SK-N-SH (cell line): ENCODE results near the gene KAT5. TPM values are rescaled to one million over a fixed set of nuclear protein-coding genes. Genes with fewer than 3 reads are reported as not detected.
"Not testable (repeated sequence)": the region's sequence is repeated elsewhere in the genome, so short reads cannot be mapped to it uniquely, and the experiment has no call there.

Source experiments
- CTCF ChIA-PET: fragments of 300-600, 350-600 bp; formaldehyde crosslinking; extraction: SDS; loops from one replicate; lab custom pipeline; 2021; lab: Yijun Ruan, JAX
- POLR2A ChIA-PET: fragments of 350-600 bp; sonication (Branson Sonifier 250); formaldehyde crosslinking; extraction: SDS; loops from one replicate; lab custom pipeline; 2020; ENCODE audit warnings: antibody characterized with exemption, inconsistent platforms; lab: Yijun Ruan, JAX
- DNase-seq: peaks from one replicate; pipeline ENCODE4 v3.0.0; 2012
- H2AFZ ChIP-seq: fragments of 200-600 bp; sonication (generic); 2 replicates; pipeline ENCODE4 v1.8.1; 2016; ENCODE audit warnings: antibody characterized with exemption, mild to moderate bottlenecking, low read depth
- H3F3A ChIP-seq: fragments of 200-600 bp; sonication (generic); replicated peaks from 2 replicates; pipeline ENCODE3; 2016; ENCODE audit warnings: antibody characterized with exemption, mild to moderate bottlenecking; ENCODE audit not compliant: insufficient read depth
- H3K27ac ChIP-seq, 2 experiments: fragments of 200-500 bp in 1 of 2; fragments of 200-600 bp in 1 of 2; sonication (Bioruptor generic) in 1 of 2; sonication (generic), shearing (Covaris generic) in 1 of 2; 2 replicates each; pipeline versions ENCODE4 v1.5.1 to v1.6.1; 2014 to 2016; ENCODE audit warnings: low read depth in 2 of 2, inconsistent platforms in 1 of 2, low read length in 1 of 2, mild to moderate bottlenecking in 1 of 2, mixed read lengths in 1 of 2
- H3K27me3 ChIP-seq: fragments of 200-600 bp; sonication (generic), shearing (Covaris generic); 2 replicates; pipeline ENCODE4 v1.6.1; 2016; ENCODE audit warnings: mixed run types; ENCODE audit not compliant: insufficient read depth
- H3K36me3 ChIP-seq, 2 experiments: fragments of 200-500 bp in 1 of 2; fragments of 200-600 bp in 1 of 2; sonication (Bioruptor generic) in 1 of 2; sonication (generic) in 1 of 2; replicated peaks in 1 of 2; 2 replicates each; pipeline versions ENCODE3 to v1.5.1; 2014 to 2016; ENCODE audit warnings: low read length in 1 of 2, mild to moderate bottlenecking in 1 of 2; ENCODE audit not compliant: insufficient read depth in 2 of 2, control insufficient read depth in 1 of 2
- H3K4me1 ChIP-seq, 2 experiments: fragments of 200-500 bp in 1 of 2; fragments of 200-600 bp in 1 of 2; sonication (Bioruptor generic) in 1 of 2; sonication (generic), shearing (Covaris generic) in 1 of 2; 2 replicates each; pipeline versions ENCODE4 v1.5.1 to v1.6.1; 2014 to 2016; ENCODE audit warnings: low read depth in 1 of 2, low read length in 1 of 2, mixed run types in 1 of 2; ENCODE audit not compliant: insufficient read depth in 2 of 2, control insufficient read depth in 1 of 2
- H3K4me2 ChIP-seq: fragments of 200-600 bp; sonication (generic), shearing (Covaris generic); 2 replicates; pipeline ENCODE4 v1.6.1; 2017; ENCODE audit warnings: mixed run types
- H3K4me3 ChIP-seq, 2 experiments: fragments of 200-500 bp in 1 of 2; fragments of 200-600 bp in 1 of 2; sonication (Bioruptor generic) in 1 of 2; sonication (generic), shearing (Covaris generic) in 1 of 2; 2 replicates each; pipeline versions ENCODE4 v1.5.1 to v1.8.1; 2014 to 2016; ENCODE audit warnings: low read depth in 2 of 2, inconsistent platforms in 1 of 2, low read length in 1 of 2, mild to moderate bottlenecking in 1 of 2, mixed read lengths in 1 of 2, moderate library complexity in 1 of 2
- H3K79me2 ChIP-seq: fragments of 200-600 bp; sonication (generic); 2 replicates; pipeline ENCODE4 v1.8.1; 2017; ENCODE audit warnings: mild to moderate bottlenecking; ENCODE audit not compliant: insufficient read depth
- H3K9ac ChIP-seq: fragments of 200-600 bp; sonication (generic); 2 replicates; pipeline ENCODE4 v1.6.1; 2017; ENCODE audit warnings: mixed run types
- H3K9me2 ChIP-seq: fragments of 200-600 bp; sonication (generic); 2 replicates; pipeline ENCODE4 v1.6.1; 2017; ENCODE audit warnings: mixed run types
- H3K9me3 ChIP-seq: fragments of 200-600 bp; sonication (generic); 2 replicates; pipeline ENCODE4 v1.6.1; 2017; ENCODE audit warnings: mixed run types, mild to moderate bottlenecking, moderate library complexity
- H4K20me1 ChIP-seq: fragments of 200-600 bp; sonication (generic); 2 replicates; pipeline ENCODE4 v1.6.1; 2017; ENCODE audit warnings: mild to moderate bottlenecking, mixed run types; ENCODE audit not compliant: insufficient read depth
- CHD2 ChIP-seq: fragments of 150-350 bp; IDR thresholded peaks from 2 replicates; pipeline ENCODE4 v1.6.1; 2018; ENCODE audit warnings: low read length; ENCODE audit not compliant: partially characterized antibody
- ELF1 ChIP-seq: IDR thresholded peaks from 2 replicates; pipeline ENCODE4 v1.4.0; 2012
- EZH2phosphoT487 ChIP-seq: fragments of 200-600 bp; sonication (generic); IDR thresholded peaks from 2 replicates; pipeline ENCODE4 v1.6.1; 2017; ENCODE audit warnings: low read depth, mixed run types, mild to moderate bottlenecking, antibody characterized with exemption, moderate library complexity, borderline replicate concordance
- FOSL2 ChIP-seq: IDR thresholded peaks from 2 replicates; pipeline ENCODE4 v1.4.0; 2012; ENCODE audit warnings: low read depth, mild to moderate bottlenecking, moderate library complexity, borderline replicate concordance
- FOXM1 ChIP-seq: IDR thresholded peaks from 2 replicates; pipeline ENCODE4 v1.4.0; 2012; ENCODE audit warnings: low read depth, mild to moderate bottlenecking
- GATA2 ChIP-seq: sonication (generic); formaldehyde crosslinking; IDR thresholded peaks from 2 replicates; pipeline ENCODE4 v1.5.0; 2020; ENCODE audit warnings: mild to moderate bottlenecking, missing genetic modification reagents
- JUND ChIP-seq: IDR thresholded peaks from 2 replicates; pipeline ENCODE4 v1.4.0; 2012
- NRF1 ChIP-seq: IDR thresholded peaks from 2 replicates; pipeline ENCODE4 v1.6.1; 2012; ENCODE audit warnings: low read depth, mild to moderate bottlenecking, low read length
- RCOR1 ChIP-seq: fragments of 150-350 bp; IDR thresholded peaks from 2 replicates; pipeline ENCODE4 v1.6.1; 2017; ENCODE audit warnings: antibody characterized with exemption, low read length
- RFX5 ChIP-seq: IDR thresholded peaks from 2 replicates; pipeline ENCODE4 v1.6.1; 2012; ENCODE audit warnings: mild to moderate bottlenecking, improper control_type of control experiment, low read length
- SIN3A ChIP-seq: IDR thresholded peaks from 2 replicates; pipeline ENCODE4 v1.6.1; 2012; ENCODE audit warnings: low read depth, mild to moderate bottlenecking, low read length, moderate library complexity, borderline replicate concordance
- SMC3 ChIP-seq: IDR thresholded peaks from 2 replicates; pipeline ENCODE4 v1.6.1; 2012; ENCODE audit warnings: low read depth, low read length, improper control_type of control experiment
- TAF1 ChIP-seq: IDR thresholded peaks from 2 replicates; pipeline ENCODE4 v1.6.1; 2012; ENCODE audit warnings: low read depth, mild to moderate bottlenecking, low read length, moderate library complexity, borderline replicate concordance
- TCF12 ChIP-seq: IDR thresholded peaks from 2 replicates; pipeline ENCODE4 v1.4.0; 2012
- USF2 ChIP-seq: fragments of 150-350 bp; IDR thresholded peaks from 2 replicates; pipeline ENCODE4 v1.6.1; 2017; ENCODE audit warnings: antibody characterized with exemption, low read length, low read depth, borderline replicate concordance
- WGBS: methylation state at CpG from one replicate; pipeline ENCODE4 v1.1.6; 2017; ENCODE audit warnings: low lambda C conversion rate; 5-methylcytosine and 5-hydroxymethylcytosine counted together
- polyA plus RNA-seq, 3 experiments: library from polyadenylated mRNA; depleted of rRNA; stranded (reverse); fragments of >200 nt; gene quantifications; 2 replicates each; pipeline ENCODE4 v1.2.3, GENCODE V29; 2012
- TF ChIP-seq, protein P1 (sequence below): IDR thresholded peaks from 2 replicates; pipeline ENCODE4 v1.4.0; 2012; ENCODE audit warnings: low read depth, borderline replicate concordance
- TF ChIP-seq, protein P2 (sequence below): IDR thresholded peaks from 2 replicates; pipeline ENCODE4 v1.4.0; 2012; ENCODE audit warnings: low read depth
- TF ChIP-seq, protein P3 (sequence below): IDR thresholded peaks from 2 replicates; pipeline ENCODE4 v1.6.1; 2012; ENCODE audit warnings: mild to moderate bottlenecking, low read depth, low read length, moderate library complexity

The KAT5 gene
- polyA plus RNA-seq, 1 of the 3 experiments (the other 2 are of a cell fraction) = 51.9 TPM

DNA sequence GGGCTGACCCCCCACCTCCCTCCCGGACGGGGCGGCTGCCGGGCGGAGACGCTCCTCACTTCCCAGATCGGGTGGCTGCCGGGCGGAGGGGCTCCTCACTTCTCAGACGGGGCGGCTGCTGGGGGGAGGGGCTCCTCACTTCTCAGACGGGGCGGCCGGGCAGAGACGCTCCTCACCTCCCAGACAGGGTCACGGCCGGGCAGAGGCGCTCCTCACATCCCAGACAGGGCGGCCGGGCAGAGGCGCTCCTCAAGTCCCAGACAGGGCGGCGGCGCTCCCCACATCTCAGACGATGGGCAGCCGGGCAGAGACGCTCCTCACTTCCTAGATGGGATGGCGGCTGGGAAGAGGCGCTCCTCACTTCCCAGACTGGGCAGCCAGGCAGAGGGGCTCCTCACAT lies 50.8 kb downstream of the KAT5 start:
- H3K27ac ChIP-seq, CTCF ChIA-PET, H3K9me3 ChIP-seq, H4K20me1 ChIP-seq, H3F3A ChIP-seq, H3K4me1 ChIP-seq, H3K4me3 ChIP-seq, H2AFZ ChIP-seq, POLR2A ChIA-PET, H3K9ac ChIP-seq, H3K36me3 ChIP-seq, H3K9me2 ChIP-seq, H3K4me2 ChIP-seq, H3K27me3 ChIP-seq, DNase-seq, H3K79me2 ChIP-seq: not testable (repeated sequence)
- WGBS = 84% methylated on average over 24 of the region's 29 CpGs

DNA sequence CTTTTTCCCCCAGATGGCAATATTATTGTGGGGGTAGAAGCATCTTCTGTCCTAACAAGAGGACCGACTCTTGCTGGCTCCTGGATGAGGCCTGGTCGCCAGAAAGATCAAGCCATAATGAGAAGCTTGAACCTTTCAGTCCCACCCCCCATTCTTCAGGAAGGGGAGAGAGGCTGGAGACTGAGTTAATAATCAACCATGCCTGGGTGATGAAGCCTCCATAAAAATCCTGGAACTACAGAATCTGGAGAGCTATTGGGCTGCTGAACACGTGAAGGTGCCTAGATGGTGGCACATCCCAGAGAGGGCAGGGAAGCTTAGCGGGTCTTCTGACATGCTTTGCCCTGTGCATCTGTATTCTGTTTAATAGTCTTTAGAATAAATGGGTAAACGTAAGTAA lies 52.4 kb downstream of the KAT5 start:
- no peak for DNase-seq
- ChIA-PET POLR2A (no interaction called here), CTCF (interaction anchor here (0.9 to 4.4 kb wide), 5 partner anchors 10 to 53 kb away, joined by 3 to 25 read pairs (median 4); partner anchors contain the start of gene KAT5)
- no peaks in the 10 kb centered on the region for H3K9me2 ChIP-seq
- no peaks in the 10 kb centered on the region for H3K9me3 ChIP-seq
- no peaks in the 10 kb centered on the region for H3K79me2 ChIP-seq
- 48% methylated on average over 5 of the region's 5 CpGs for WGBS
- no peaks in the 10 kb centered on the region for H3K36me3 ChIP-seq
- no peak overlapping the region for H3K4me2 ChIP-seq
- no peak overlapping the region for H2AFZ ChIP-seq
- TF ChIP-seq SIN3A = no peak
- TF ChIP-seq GATA2 (CRISPR knock-in tag) = no peak
- TF ChIP-seq, protein P1, sequence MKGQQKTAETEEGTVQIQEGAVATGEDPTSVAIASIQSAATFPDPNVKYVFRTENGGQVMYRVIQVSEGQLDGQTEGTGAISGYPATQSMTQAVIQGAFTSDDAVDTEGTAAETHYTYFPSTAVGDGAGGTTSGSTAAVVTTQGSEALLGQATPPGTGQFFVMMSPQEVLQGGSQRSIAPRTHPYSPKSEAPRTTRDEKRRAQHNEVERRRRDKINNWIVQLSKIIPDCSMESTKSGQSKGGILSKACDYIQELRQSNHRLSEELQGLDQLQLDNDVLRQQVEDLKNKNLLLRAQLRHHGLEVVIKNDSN = no peak
- no peak for TF ChIP-seq TAF1
- TF ChIP-seq FOSL2 = no peak
- TF ChIP-seq TCF12 = no peak
- TF ChIP-seq JUND = no peak
- TF ChIP-seq RFX5 = no peak
- TF ChIP-seq CHD2 = no peak
- no peak for TF ChIP-seq ELF1
- TF ChIP-seq, protein P2, sequence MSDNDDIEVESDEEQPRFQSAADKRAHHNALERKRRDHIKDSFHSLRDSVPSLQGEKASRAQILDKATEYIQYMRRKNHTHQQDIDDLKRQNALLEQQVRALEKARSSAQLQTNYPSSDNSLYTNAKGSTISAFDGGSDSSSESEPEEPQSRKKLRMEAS = no peak
- TF ChIP-seq, protein P3, sequence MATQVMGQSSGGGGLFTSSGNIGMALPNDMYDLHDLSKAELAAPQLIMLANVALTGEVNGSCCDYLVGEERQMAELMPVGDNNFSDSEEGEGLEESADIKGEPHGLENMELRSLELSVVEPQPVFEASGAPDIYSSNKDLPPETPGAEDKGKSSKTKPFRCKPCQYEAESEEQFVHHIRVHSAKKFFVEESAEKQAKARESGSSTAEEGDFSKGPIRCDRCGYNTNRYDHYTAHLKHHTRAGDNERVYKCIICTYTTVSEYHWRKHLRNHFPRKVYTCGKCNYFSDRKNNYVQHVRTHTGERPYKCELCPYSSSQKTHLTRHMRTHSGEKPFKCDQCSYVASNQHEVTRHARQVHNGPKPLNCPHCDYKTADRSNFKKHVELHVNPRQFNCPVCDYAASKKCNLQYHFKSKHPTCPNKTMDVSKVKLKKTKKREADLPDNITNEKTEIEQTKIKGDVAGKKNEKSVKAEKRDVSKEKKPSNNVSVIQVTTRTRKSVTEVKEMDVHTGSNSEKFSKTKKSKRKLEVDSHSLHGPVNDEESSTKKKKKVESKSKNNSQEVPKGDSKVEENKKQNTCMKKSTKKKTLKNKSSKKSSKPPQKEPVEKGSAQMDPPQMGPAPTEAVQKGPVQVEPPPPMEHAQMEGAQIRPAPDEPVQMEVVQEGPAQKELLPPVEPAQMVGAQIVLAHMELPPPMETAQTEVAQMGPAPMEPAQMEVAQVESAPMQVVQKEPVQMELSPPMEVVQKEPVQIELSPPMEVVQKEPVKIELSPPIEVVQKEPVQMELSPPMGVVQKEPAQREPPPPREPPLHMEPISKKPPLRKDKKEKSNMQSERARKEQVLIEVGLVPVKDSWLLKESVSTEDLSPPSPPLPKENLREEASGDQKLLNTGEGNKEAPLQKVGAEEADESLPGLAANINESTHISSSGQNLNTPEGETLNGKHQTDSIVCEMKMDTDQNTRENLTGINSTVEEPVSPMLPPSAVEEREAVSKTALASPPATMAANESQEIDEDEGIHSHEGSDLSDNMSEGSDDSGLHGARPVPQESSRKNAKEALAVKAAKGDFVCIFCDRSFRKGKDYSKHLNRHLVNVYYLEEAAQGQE = no peak
- TF ChIP-seq EZH2phosphoT487 = no peak
- no peak for TF ChIP-seq SMC3
- TF ChIP-seq RCOR1 = no peak
- no peak for TF ChIP-seq USF2
- TF ChIP-seq FOXM1 = no peak
- TF ChIP-seq NRF1 = no peak
- no peaks in the 10 kb centered on the region for H3K4me1 ChIP-seq
- no peak overlapping the region for H3K4me3 ChIP-seq
- no peaks in the 10 kb centered on the region for H4K20me1 ChIP-seq
- no peak overlapping the region for H3K27ac ChIP-seq
- H3K27me3 ChIP-seq = no peaks in the 10 kb centered on the region
- no peak overlapping the region for H3K9ac ChIP-seq
- peaks cover 9% of the 10 kb centered on the region for H3F3A ChIP-seq
